ENCODE data around the gene CALML4.

- no peak for TF ChIP-seq CTCF (IDR thresholded peaks at IDR 0.05)
- TF ChIP-seq EZH2 (IDR thresholded peaks at IDR 0.05), result no peak
These were observed 20.3 kb downstream of the CALML4 start for GRCh38 chr15:68184616-68185480.

Data from neural progenitor cell (in vitro differentiated cells).